T-helper 2 cell treated with Interferon-gamma antibody and Interleukin-4, amounts not matched to agents 100 ng/mL and 5 ng/mL, for 36 hours (primary cell): ENCODE measurements around the gene FAF1. TPM values are rescaled to one million over a fixed set of nuclear protein-coding genes. Genes with fewer than 3 reads are reported as not detected.
"Not testable (repeated sequence)": the region's sequence is repeated elsewhere in the genome, so short reads cannot be mapped to it uniquely, and the experiment has no call there.

Experiments
- intact Hi-C: fragments of 100-400 bp; cut with micrococcal nuclease; formaldehyde crosslinking; loops from one replicate; pipeline ENCODE4 v1.15.1; 2023
- total RNA-seq: library from RNA; stranded (reverse); gene quantifications from 2 replicates; pipeline ENCODE4 v1.2.3, GENCODE V29; 2022

Gene FAF1
- total RNA-seq, 1 donor from 2014 or later: 77.9 TPM

- intact Hi-C loops: no loop called here
These were observed 42.6 kb downstream of the FAF1 start for GRCh38 chr1:50917138-50918137.

- intact Hi-C loops: no loop called here
These were observed 44.4 kb downstream of the FAF1 start for GRCh38 chr1:50915621-50916020.

GRCh38 chr1:50913954-50914353 is 46.1 kb downstream of the FAF1 start:
- intact Hi-C loops: no loop called here

GRCh38 chr1:50910356-50910755 is 49.7 kb downstream of the FAF1 start:
- intact Hi-C loops: not testable (repeated sequence)

- intact Hi-C loops: not testable (repeated sequence)
These were observed 52.5 kb downstream of the FAF1 start for GRCh38 chr1:50907610-50908009.

- intact Hi-C loops: not testable (repeated sequence)
These were observed 54.0 kb downstream of the FAF1 start for GRCh38 chr1:50906050-50906449.

- intact Hi-C loops: no loop called here
These were observed 57.6 kb downstream of the FAF1 start for GRCh38 chr1:50902419-50902818.

GRCh38 chr1:50901872-50902271 is 58.2 kb downstream of the FAF1 start:
- intact Hi-C loops: no loop called here

- intact Hi-C loops: no loop called here
These were observed 61.3 kb downstream of the FAF1 start for GRCh38 chr1:50898773-50899172.

GRCh38 chr1:50894340-50894739 is 65.7 kb downstream of the FAF1 start:
- intact Hi-C loops: no loop called here

- intact Hi-C loops: no loop called here
These were observed 66.6 kb downstream of the FAF1 start for GRCh38 chr1:50893466-50893865.

GRCh38 chr1:50887555-50887954 is 72.5 kb downstream of the FAF1 start:
- intact Hi-C loops: not testable (repeated sequence)

GRCh38 chr1:50880373-50880772 is 79.7 kb downstream of the FAF1 start:
- intact Hi-C loops: no loop called here

- intact Hi-C loops: no loop called here
These were observed 80.9 kb downstream of the FAF1 start for GRCh38 chr1:50879137-50879536.

- intact Hi-C loops: no loop called here
These were observed 81.6 kb downstream of the FAF1 start for GRCh38 chr1:50878434-50878833.

- intact Hi-C loops: no loop called here
These were observed 82.4 kb downstream of the FAF1 start for GRCh38 chr1:50877641-50878040.

GRCh38 chr1:50873458-50874187 is 86.4 kb downstream of the FAF1 start:
- intact Hi-C loops: loop anchor here (1.0 kb wide), 1 partner anchor 316 kb away; no protein-coding TSS in a partner anchor

GRCh38 chr1:50864845-50865244 is 95.2 kb downstream of the FAF1 start:
- intact Hi-C loops: not testable (repeated sequence)

- intact Hi-C loops: no loop called here
These were observed 98.3 kb downstream of the FAF1 start for GRCh38 chr1:50861772-50862171.

- intact Hi-C loops: no loop called here
These were observed 99.4 kb downstream of the FAF1 start for GRCh38 chr1:50860702-50861101.

- intact Hi-C loops: no loop called here
These were observed 99.8 kb downstream of the FAF1 start for GRCh38 chr1:50860256-50860655.

GRCh38 chr1:50859657-50860056 is 100.4 kb downstream of the FAF1 start:
- intact Hi-C loops: no loop called here
